ENCODE results near the gene METTL25B.

DNA sequence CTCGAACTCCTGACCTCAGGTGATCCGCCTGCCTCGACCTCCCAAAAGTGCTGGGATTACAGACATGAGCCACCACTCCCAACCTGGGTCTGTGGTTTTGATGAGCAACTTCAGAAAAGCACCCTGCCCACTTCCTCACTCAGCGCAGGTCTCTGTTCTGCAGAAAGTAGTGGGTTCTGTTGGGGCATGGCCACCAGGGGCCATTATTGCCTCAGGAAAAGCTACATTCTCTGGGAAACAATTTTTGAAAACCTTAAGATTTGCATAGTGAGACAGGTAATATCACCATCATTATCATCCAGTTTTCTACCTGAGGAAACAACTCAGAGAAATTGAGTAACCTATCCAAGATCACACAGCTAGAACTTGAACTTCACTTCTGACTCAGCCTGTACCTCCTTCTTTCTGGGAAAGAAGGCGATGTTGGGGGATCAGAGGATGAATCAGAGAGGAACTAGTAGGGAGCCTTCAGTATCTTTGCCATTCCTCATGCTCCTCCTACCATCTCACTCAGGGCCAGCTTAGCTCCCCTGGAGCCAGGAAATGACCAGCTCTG lies 44.0 kb upstream of the METTL25B start:
- TF ChIP-seq, protein P1, sequence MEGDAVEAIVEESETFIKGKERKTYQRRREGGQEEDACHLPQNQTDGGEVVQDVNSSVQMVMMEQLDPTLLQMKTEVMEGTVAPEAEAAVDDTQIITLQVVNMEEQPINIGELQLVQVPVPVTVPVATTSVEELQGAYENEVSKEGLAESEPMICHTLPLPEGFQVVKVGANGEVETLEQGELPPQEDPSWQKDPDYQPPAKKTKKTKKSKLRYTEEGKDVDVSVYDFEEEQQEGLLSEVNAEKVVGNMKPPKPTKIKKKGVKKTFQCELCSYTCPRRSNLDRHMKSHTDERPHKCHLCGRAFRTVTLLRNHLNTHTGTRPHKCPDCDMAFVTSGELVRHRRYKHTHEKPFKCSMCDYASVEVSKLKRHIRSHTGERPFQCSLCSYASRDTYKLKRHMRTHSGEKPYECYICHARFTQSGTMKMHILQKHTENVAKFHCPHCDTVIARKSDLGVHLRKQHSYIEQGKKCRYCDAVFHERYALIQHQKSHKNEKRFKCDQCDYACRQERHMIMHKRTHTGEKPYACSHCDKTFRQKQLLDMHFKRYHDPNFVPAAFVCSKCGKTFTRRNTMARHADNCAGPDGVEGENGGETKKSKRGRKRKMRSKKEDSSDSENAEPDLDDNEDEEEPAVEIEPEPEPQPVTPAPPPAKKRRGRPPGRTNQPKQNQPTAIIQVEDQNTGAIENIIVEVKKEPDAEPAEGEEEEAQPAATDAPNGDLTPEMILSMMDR (IDR thresholded peaks at IDR 0.05) = no peak
- TF ChIP-seq EP300 (IDR thresholded peaks at IDR 0.05) (no peak), POLR2A (IDR thresholded peaks at IDR 0.05) (no peak)
